Measurements from ENCODE around the gene ANKRA2.

GRCh38 chr5:73565139-73565968, at the start of gene ANKRA2, which contains the start of gene UTP15:
- TF ChIP-seq POLR2AphosphoS5 (IDR thresholded peaks at IDR 0.05; ENCODE audit: insufficient read depth in 1 of 2, low read depth in 1 of 2) = peak; percentile 89 to 94
- TF ChIP-seq CTCF (IDR thresholded peaks at IDR 0.05) = no peak
- peak in 1 of 2 donors; percentile 37 for TF ChIP-seq POLR2A (IDR thresholded peaks at IDR 0.05)

Measured in vagina (tissue), 2 donors.